WTC11 (cell line): ENCODE results near the gene NSL1.

Experiments
- CBFB ChIP-seq: sonication (generic); formaldehyde crosslinking; IDR thresholded peaks from 2 replicates; pipeline ENCODE4 v1.8.1; 2022; ENCODE audit warnings: mild to moderate bottlenecking, low read depth, missing genetic modification reagents
- CTCF ChIP-seq: fragments of 200-600 bp; IDR thresholded peaks from 2 replicates; pipeline ENCODE4 v1.8.0; 2022; ENCODE audit warnings: antibody characterized with exemption
- FOXK1 ChIP-seq: sonication (generic); formaldehyde crosslinking; IDR thresholded peaks from 2 replicates; pipeline ENCODE4 v1.8.0; 2022; ENCODE audit warnings: mild to moderate bottlenecking, moderate library complexity, missing genetic modification reagents
- JAZF1 ChIP-seq: fragments of 250-450 bp; sonication (Bioruptor Pico); IDR thresholded peaks from 2 replicates; pipeline ENCODE4 v1.9.0; 2021; ENCODE audit warnings: moderate library complexity, mild to moderate bottlenecking, inconsistent platforms
- JUN ChIP-seq: sonication (generic); formaldehyde crosslinking; IDR thresholded peaks from 2 replicates; pipeline ENCODE4 v1.8.0; 2023; ENCODE audit warnings: mild to moderate bottlenecking, missing genetic modification reagents
- MLX ChIP-seq: sonication (generic); formaldehyde crosslinking; IDR thresholded peaks from 2 replicates; pipeline ENCODE4 v1.8.1; 2023; ENCODE audit warnings: mild to moderate bottlenecking, missing genetic modification reagents, moderate library complexity
- ZNF263 ChIP-seq: sonication (generic); formaldehyde crosslinking; IDR thresholded peaks from 2 replicates; pipeline ENCODE4 v1.8.1; 2022; ENCODE audit warnings: low read depth, mild to moderate bottlenecking, moderate library complexity, missing genetic modification reagents
- ZNF532 ChIP-seq: fragments of 250-450 bp; sonication (Bioruptor Pico); IDR thresholded peaks from 2 replicates; pipeline ENCODE4 v1.9.0; 2021; ENCODE audit warnings: mild to moderate bottlenecking, borderline replicate concordance

GRCh38 chr1:212700223-212700891 lies 91.2 kb downstream of the NSL1 start:
- no peak for TF ChIP-seq JAZF1 (CRISPR knock-in tag)
- TF ChIP-seq ZNF263 (CRISPR knock-in tag), result no peak; the same call in 1 of the 2 replicates
- TF ChIP-seq JUN, result no peak
- no peak for TF ChIP-seq CTCF
- TF ChIP-seq MLX, result no peak
- no peak for TF ChIP-seq ZNF532 (CRISPR knock-in tag)
- no peak for TF ChIP-seq FOXK1 (CRISPR knock-in tag)
- no peak for TF ChIP-seq CBFB (CRISPR knock-in tag)
